Stimulated activated naive B cell treated with anti-CD40 and anti-IgM and Interleukin-4, amounts not matched to agents 10 μg/mL and 1 μg/mL and 100 μg/mL, for 72 hours (primary cell): ENCODE data around the gene FLVCR2.
"Not testable (repeated sequence)": the region's sequence is repeated elsewhere in the genome, so short reads cannot be mapped to it uniquely, and the experiment has no call there.

Experiments
- ATAC-seq, 2 donors: fragments of 150-1000 bp; cut with Tn5 transposase; replicated peaks; 2 replicates each; pipeline ENCODE4 v1.10.0; 2021; ENCODE audit warnings: moderate library complexity in 1 of 2
- DNase-seq: peaks from one replicate; pipeline ENCODE4 v3.0.0; 2021
- H3K27ac Mint-ChIP-seq: one replicate; pipeline ENCODE4 v1.8.0; 2022; ENCODE audit warnings: mild to moderate bottlenecking, mixed read lengths
- H3K27me3 Mint-ChIP-seq, 2 donors: one replicate each; pipeline ENCODE4 v1.8.0; 2022; ENCODE audit warnings: mixed read lengths in 2 of 2
- H3K36me3 Mint-ChIP-seq, 2 donors: one replicate each; pipeline ENCODE4 v1.8.0; 2022; ENCODE audit warnings: mixed read lengths in 2 of 2, mild to moderate bottlenecking in 1 of 2
- H3K4me1 Mint-ChIP-seq, 2 donors: one replicate each; pipeline ENCODE4 v1.8.0; 2022; ENCODE audit warnings: mixed read lengths in 2 of 2, mild to moderate bottlenecking in 1 of 2
- H3K4me3 Mint-ChIP-seq, 2 donors: one replicate each; pipeline ENCODE4 v1.8.0; 2022; ENCODE audit warnings: mild to moderate bottlenecking in 2 of 2, mixed read lengths in 2 of 2, moderate library complexity in 1 of 2
- H3K9me3 Mint-ChIP-seq, 2 donors: one replicate each; pipeline ENCODE4 v1.8.0; 2022; ENCODE audit warnings: mixed read lengths in 2 of 2, mild to moderate bottlenecking in 1 of 2

Gene FLVCR2

GRCh38 chr14:75591331-75591946, 13.0 kb downstream of the FLVCR2 start:
- DNase-seq (no peak), ATAC-seq (no peak)
- Mint-ChIP-seq H3K27me3 (peaks cover 0 to 5% of the 10 kb centered on the region in 2 donors), H3K4me1 (peaks cover 11 to 16% of the 10 kb centered on the region in 2 donors), H3K27ac (no peak overlapping the region), H3K9me3 (peaks cover 2 to 4% of the 10 kb centered on the region in 2 donors), H3K4me3 (no peak overlapping the region), H3K36me3 (peaks cover 9 to 37% of the 10 kb centered on the region in 2 donors)

- peaks cover 9 to 37% of the 10 kb centered on the region in 2 donors for H3K36me3 Mint-ChIP-seq
- peaks cover 14 to 19% of the 10 kb centered on the region in 2 donors for H3K4me1 Mint-ChIP-seq
- peaks cover 2 to 4% of the 10 kb centered on the region in 2 donors for H3K9me3 Mint-ChIP-seq
- no peak for ATAC-seq
- DNase-seq = no peak
- H3K4me3 Mint-ChIP-seq = no peak overlapping the region
- H3K27me3 Mint-ChIP-seq = peaks cover 0 to 5% of the 10 kb centered on the region in 2 donors
- H3K27ac Mint-ChIP-seq = no peak overlapping the region
Measured at GRCh38 chr14:75591987-75592575, 13.7 kb downstream of the FLVCR2 start.

GRCh38 chr14:75595226-75595625, 16.8 kb downstream of the FLVCR2 start:
- H3K4me1 Mint-ChIP-seq = peaks cover 13 to 16% of the 10 kb centered on the region in 2 donors
- H3K27me3 Mint-ChIP-seq = peaks cover 10 to 15% of the 10 kb centered on the region in 2 donors
- DNase-seq = no peak
- no peak for ATAC-seq
- H3K9me3 Mint-ChIP-seq = peaks cover 2 to 4% of the 10 kb centered on the region in 2 donors
- H3K4me3 Mint-ChIP-seq = no peak overlapping the region
- no peak overlapping the region for H3K27ac Mint-ChIP-seq
- peaks cover 9 to 48% of the 10 kb centered on the region in 2 donors for H3K36me3 Mint-ChIP-seq

GRCh38 chr14:75597149-75597548, 18.7 kb downstream of the FLVCR2 start:
- H3K4me3 Mint-ChIP-seq = no peak overlapping the region
- ATAC-seq = peak; percentile 46 to 61
- DNase-seq = no peak
- peaks cover 11 to 15% of the 10 kb centered on the region in 2 donors for H3K27me3 Mint-ChIP-seq
- no peak overlapping the region for H3K27ac Mint-ChIP-seq
- no peaks in the 10 kb centered on the region for H3K9me3 Mint-ChIP-seq
- peaks cover 5 to 31% of the 10 kb centered on the region in 2 donors for H3K36me3 Mint-ChIP-seq
- H3K4me1 Mint-ChIP-seq = peaks cover 7 to 12% of the 10 kb centered on the region in 2 donors

GRCh38 chr14:75600100-75600499, 21.7 kb downstream of the FLVCR2 start:
- not testable (repeated sequence) for H3K9me3 Mint-ChIP-seq, H3K4me3 Mint-ChIP-seq, H3K27ac Mint-ChIP-seq, DNase-seq, ATAC-seq
- peaks cover 11 to 15% of the 10 kb centered on the region in 2 donors for H3K27me3 Mint-ChIP-seq
- peaks cover 10 to 14% of the 10 kb centered on the region in 2 donors for H3K4me1 Mint-ChIP-seq
- peaks cover 0 to 20% of the 10 kb centered on the region in 2 donors for H3K36me3 Mint-ChIP-seq

GRCh38 chr14:75601061-75601460, 22.6 kb downstream of the FLVCR2 start:
- H3K27ac Mint-ChIP-seq, DNase-seq, ATAC-seq, H3K9me3 Mint-ChIP-seq, H3K4me3 Mint-ChIP-seq: not testable (repeated sequence)
- peaks cover 17 to 21% of the 10 kb centered on the region in 2 donors for H3K4me1 Mint-ChIP-seq
- peaks cover 0 to 16% of the 10 kb centered on the region in 2 donors for H3K36me3 Mint-ChIP-seq
- peaks cover 10 to 11% of the 10 kb centered on the region in 2 donors for H3K27me3 Mint-ChIP-seq

- Mint-ChIP-seq H3K27me3 (peaks cover 10 to 15% of the 10 kb centered on the region in 2 donors), H3K27ac (no peak overlapping the region), H3K36me3 (peaks cover 4 to 19% of the 10 kb centered on the region in 2 donors), H3K4me1 (peaks cover 10 to 16% of the 10 kb centered on the region in 2 donors), H3K4me3 (no peak overlapping the region), H3K9me3 (peaks cover 3 to 4% of the 10 kb centered on the region in 2 donors)
- no peak for ATAC-seq
- no peak for DNase-seq
Measured at GRCh38 chr14:75602503-75602902, 24.1 kb downstream of the FLVCR2 start.

GRCh38 chr14:75604979-75605851, 26.8 kb downstream of the FLVCR2 start:
- Mint-ChIP-seq H3K27me3 (peaks cover 0 to 18% of the 10 kb centered on the region in 2 donors), H3K27ac (no peak overlapping the region), H3K36me3 (peaks cover 17 to 29% of the 10 kb centered on the region in 2 donors), H3K4me1 (peaks cover 10 to 18% of the 10 kb centered on the region in 2 donors), H3K9me3 (peaks cover 9 to 16% of the 10 kb centered on the region in 2 donors), H3K4me3 (peak overlapping the region in 1 of 2 donors; percentile 20)
- ATAC-seq (peak; percentile 94 to 98), DNase-seq (no peak)

GRCh38 chr14:75605916-75606315, 27.5 kb downstream of the FLVCR2 start:
- Mint-ChIP-seq H3K36me3 (peaks cover 17 to 31% of the 10 kb centered on the region in 2 donors), H3K27ac (no peak overlapping the region), H3K4me3 (no peak overlapping the region), H3K4me1 (peaks cover 10 to 18% of the 10 kb centered on the region in 2 donors), H3K9me3 (peaks cover 9 to 16% of the 10 kb centered on the region in 2 donors), H3K27me3 (peaks cover 3 to 17% of the 10 kb centered on the region in 2 donors)
- DNase-seq = no peak
- ATAC-seq = no peak

- H3K36me3 Mint-ChIP-seq = peaks cover 17 to 35% of the 10 kb centered on the region in 2 donors
- ATAC-seq (no peak), DNase-seq (no peak)
- no peak overlapping the region for H3K4me3 Mint-ChIP-seq
- peaks cover 10 to 18% of the 10 kb centered on the region in 2 donors for H3K4me1 Mint-ChIP-seq
- no peak overlapping the region for H3K27ac Mint-ChIP-seq
- peaks cover 4 to 17% of the 10 kb centered on the region in 2 donors for H3K27me3 Mint-ChIP-seq
- peaks cover 9 to 16% of the 10 kb centered on the region in 2 donors for H3K9me3 Mint-ChIP-seq
Measured at GRCh38 chr14:75607044-75607443, 28.6 kb downstream of the FLVCR2 start.

- no peak for ATAC-seq
- peaks cover 10 to 18% of the 10 kb centered on the region in 2 donors for H3K4me1 Mint-ChIP-seq
- H3K27me3 Mint-ChIP-seq = peaks cover 4 to 17% of the 10 kb centered on the region in 2 donors
- no peak for DNase-seq
- peaks cover 20 to 40% of the 10 kb centered on the region in 2 donors for H3K36me3 Mint-ChIP-seq
- H3K9me3 Mint-ChIP-seq = peaks cover 13 to 19% of the 10 kb centered on the region in 2 donors
- no peak overlapping the region for H3K27ac Mint-ChIP-seq
- H3K4me3 Mint-ChIP-seq = no peak overlapping the region
Measured at GRCh38 chr14:75607842-75608640, 29.6 kb downstream of the FLVCR2 start.

- Mint-ChIP-seq H3K36me3 (peaks cover 25 to 46% of the 10 kb centered on the region in 2 donors), H3K4me3 (no peak overlapping the region), H3K27ac (no peak overlapping the region), H3K9me3 (peaks cover 15 to 22% of the 10 kb centered on the region in 2 donors), H3K27me3 (peaks cover 4 to 17% of the 10 kb centered on the region in 2 donors), H3K4me1 (peaks cover 11 to 16% of the 10 kb centered on the region in 2 donors)
- no peak for ATAC-seq
- no peak for DNase-seq
Measured at GRCh38 chr14:75609116-75609515, 30.7 kb downstream of the FLVCR2 start.
